Natural killer cell (primary cell): Measurements from ENCODE around the gene CYTH1. TPM values are rescaled to one million over a fixed set of nuclear protein-coding genes. Genes with fewer than 3 reads are reported as not detected.
A peak's percentile ranks its signal among the peaks of the same experiment; 100 is the strongest.

Experiments used
- ATAC-seq, 3 donors: fragments of 150-1000 bp in 2 of 3; fragments of 200-7000 bp in 1 of 3; cut with Tn5 transposase; 1 replicate in 1 of 3; 2 replicates in 2 of 3; pipeline ENCODE4 v1.10.0; 2021; ENCODE audit warnings: mild to moderate bottlenecking in 2 of 3, moderate library complexity in 2 of 3
- DNase-seq, 2 donors: peaks; one replicate each; pipeline versions ENCODE4 v3.0.0 to v3.0.0-alpha.2; 2013 to 2021; ENCODE audit warnings: mixed read lengths in 1 of 2
- H3K27ac ChIP-seq: one replicate; pipeline ENCODE4 v1.5.1; 2013; ENCODE audit warnings: mild to moderate bottlenecking, low read length
- H3K27me3 ChIP-seq: one replicate; pipeline ENCODE4 v1.6.1; 2013; ENCODE audit warnings: low read length; ENCODE audit not compliant: control insufficient read depth, insufficient read depth
- H3K36me3 ChIP-seq: one replicate; pipeline ENCODE4 v1.6.1; 2013; ENCODE audit warnings: low read length; ENCODE audit not compliant: control insufficient read depth, insufficient read depth
- H3K4me1 ChIP-seq: one replicate; pipeline ENCODE4 v1.6.1; 2013; ENCODE audit warnings: low read length; ENCODE audit not compliant: control insufficient read depth, insufficient read depth
- H3K4me3 ChIP-seq: one replicate; pipeline ENCODE4 v1.5.1; 2013; ENCODE audit warnings: low read length
- H3K9me3 ChIP-seq: one replicate; pipeline ENCODE4 v1.6.1; 2013; ENCODE audit warnings: low read length; ENCODE audit not compliant: control insufficient read depth, insufficient read depth
- H3K27ac Mint-ChIP-seq, 2 donors: one replicate each; pipeline ENCODE4 v1.8.0; 2022; ENCODE audit warnings: mild to moderate bottlenecking in 2 of 2, mixed read lengths in 2 of 2, moderate library complexity in 1 of 2
- H3K27me3 Mint-ChIP-seq, 2 donors: one replicate each; pipeline ENCODE4 v1.8.0; 2022; ENCODE audit warnings: low read depth in 2 of 2, mixed read lengths in 2 of 2
- H3K36me3 Mint-ChIP-seq: one replicate; pipeline ENCODE4 v1.8.0; 2022; ENCODE audit warnings: mixed read lengths
- H3K4me1 Mint-ChIP-seq, 2 donors: one replicate each; pipeline ENCODE4 v1.8.0; 2022; ENCODE audit warnings: mixed read lengths in 2 of 2
- H3K4me3 Mint-ChIP-seq: one replicate; pipeline ENCODE4 v1.8.0; 2022; ENCODE audit warnings: mild to moderate bottlenecking, moderate library complexity, mixed read lengths
- H3K9me3 Mint-ChIP-seq, 2 donors: one replicate each; pipeline ENCODE4 v1.8.0; 2022; ENCODE audit warnings: mixed read lengths in 2 of 2
- WGBS: methylation state at CpG from one replicate; pipeline ENCODE4 v1.1.7; 2013; ENCODE audit warnings: missing lambda C conversion rate; ENCODE audit not compliant: insufficient coverage; 5-methylcytosine and 5-hydroxymethylcytosine counted together
- intact Hi-C: fragments of 100-400 bp; cut with micrococcal nuclease; formaldehyde crosslinking; loops from one replicate; pipeline ENCODE4 v1.14.2; 2022
- total RNA-seq, 4 donors: library from RNA; stranded (reverse); fragments of 120-200 nt in 1 of 4; gene quantifications; one replicate each; pipeline versions ENCODE4 v1.2.3 to v1.2.4, GENCODE V29; 2013 to 2022
- TF ChIP-seq, protein P1 (sequence below): fragments of 200-600 bp; IDR thresholded peaks from one replicate; pipeline ENCODE4 v1.8.0; 2022; ENCODE audit warnings: antibody characterized with exemption

The CYTH1 gene
- total RNA-seq, 3 donors from 2014 or later (not counting 1 experiment from before 2014, with no cell fraction given) = 437 to 514 (median 457) TPM

DNA sequence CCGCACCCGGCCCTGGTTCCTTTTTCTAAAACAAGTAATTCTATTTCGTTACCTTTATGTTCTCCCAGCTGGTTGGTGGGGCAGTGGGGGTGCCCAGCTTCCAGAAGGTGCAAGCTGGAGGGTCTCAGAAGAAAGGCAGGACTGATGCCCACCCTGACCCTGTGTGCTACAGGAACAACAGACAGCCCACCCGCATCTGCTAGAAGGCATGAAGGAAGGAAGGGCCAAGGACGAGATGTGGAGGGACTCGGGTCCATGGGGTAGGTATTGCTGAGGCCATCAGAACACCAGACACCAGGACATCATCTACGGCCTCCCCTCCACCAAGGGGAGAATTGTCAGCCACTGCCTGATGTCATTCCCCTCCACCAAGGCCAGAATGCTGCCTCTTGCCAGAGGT is 6.4 kb upstream of the CYTH1 start:
- Mint-ChIP-seq H3K4me1 (peaks cover 65 to 72% of the 10 kb centered on the region in 2 donors), H3K36me3 (no peaks in the 10 kb centered on the region), H3K27ac (peak overlapping the region; percentile 48 to 86), H3K4me3 (peak overlapping the region; percentile 57), H3K27me3 (no peaks in the 10 kb centered on the region), H3K9me3 (no peaks in the 10 kb centered on the region)
- no peak for ATAC-seq
- WGBS = over 99% methylated on average over 7 of the region's 7 CpGs
- peaks cover 87% of the 10 kb centered on the region for H3K4me1 ChIP-seq
- TF ChIP-seq, protein P1, sequence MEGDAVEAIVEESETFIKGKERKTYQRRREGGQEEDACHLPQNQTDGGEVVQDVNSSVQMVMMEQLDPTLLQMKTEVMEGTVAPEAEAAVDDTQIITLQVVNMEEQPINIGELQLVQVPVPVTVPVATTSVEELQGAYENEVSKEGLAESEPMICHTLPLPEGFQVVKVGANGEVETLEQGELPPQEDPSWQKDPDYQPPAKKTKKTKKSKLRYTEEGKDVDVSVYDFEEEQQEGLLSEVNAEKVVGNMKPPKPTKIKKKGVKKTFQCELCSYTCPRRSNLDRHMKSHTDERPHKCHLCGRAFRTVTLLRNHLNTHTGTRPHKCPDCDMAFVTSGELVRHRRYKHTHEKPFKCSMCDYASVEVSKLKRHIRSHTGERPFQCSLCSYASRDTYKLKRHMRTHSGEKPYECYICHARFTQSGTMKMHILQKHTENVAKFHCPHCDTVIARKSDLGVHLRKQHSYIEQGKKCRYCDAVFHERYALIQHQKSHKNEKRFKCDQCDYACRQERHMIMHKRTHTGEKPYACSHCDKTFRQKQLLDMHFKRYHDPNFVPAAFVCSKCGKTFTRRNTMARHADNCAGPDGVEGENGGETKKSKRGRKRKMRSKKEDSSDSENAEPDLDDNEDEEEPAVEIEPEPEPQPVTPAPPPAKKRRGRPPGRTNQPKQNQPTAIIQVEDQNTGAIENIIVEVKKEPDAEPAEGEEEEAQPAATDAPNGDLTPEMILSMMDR = no peak
- no peaks in the 10 kb centered on the region for H3K27me3 ChIP-seq
- no peak for DNase-seq
- peak overlapping the region; percentile 43 for H3K27ac ChIP-seq
- H3K36me3 ChIP-seq = peaks cover 5% of the 10 kb centered on the region
- H3K4me3 ChIP-seq = no peak overlapping the region
- no peaks in the 10 kb centered on the region for H3K9me3 ChIP-seq
- intact Hi-C loops = loop anchor here (5.0 kb wide), 1 partner anchor 49 kb away; no protein-coding TSS in a partner anchor

DNA sequence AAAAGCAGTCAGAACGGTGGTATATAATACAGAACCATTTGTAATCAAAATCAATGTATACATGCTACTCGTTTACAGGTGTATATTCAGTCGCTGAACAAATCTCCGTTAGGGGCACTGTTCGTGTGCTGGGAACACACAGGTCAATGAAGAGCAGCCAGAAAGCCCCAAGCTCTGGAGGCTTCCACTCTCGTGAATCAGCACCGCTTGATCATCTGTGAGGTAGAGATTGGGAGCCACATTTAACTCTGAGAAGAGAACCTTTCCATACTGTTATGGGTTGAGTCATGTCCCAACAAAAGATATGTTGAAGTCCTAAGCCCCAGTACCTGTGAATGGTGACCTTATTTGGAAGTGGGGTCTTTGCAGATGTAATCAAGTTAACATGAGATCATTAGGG is 5.4 kb upstream of the CYTH1 start:
- ATAC-seq (no peak), DNase-seq (no peak)
- Mint-ChIP-seq H3K27me3 (no peaks in the 10 kb centered on the region), H3K9me3 (no peaks in the 10 kb centered on the region), H3K27ac (peak overlapping the region; percentile 48 to 79), H3K36me3 (no peaks in the 10 kb centered on the region), H3K4me3 (peak overlapping the region; percentile 70), H3K4me1 (peaks cover 59 to 75% of the 10 kb centered on the region in 2 donors)
- Histone ChIP-seq H3K27ac (peak overlapping the region; percentile 5), H3K4me1 (peaks cover 90% of the 10 kb centered on the region), H3K9me3 (no peaks in the 10 kb centered on the region), H3K27me3 (no peaks in the 10 kb centered on the region), H3K4me3 (no peak overlapping the region), H3K36me3 (peaks cover 5% of the 10 kb centered on the region)
- TF ChIP-seq, protein P1 = no peak
- 95% methylated on average over 7 of the region's 7 CpGs for WGBS
- intact Hi-C loops = loop anchor here (5.0 kb wide), 1 partner anchor 50 kb away; no protein-coding TSS in a partner anchor

DNA sequence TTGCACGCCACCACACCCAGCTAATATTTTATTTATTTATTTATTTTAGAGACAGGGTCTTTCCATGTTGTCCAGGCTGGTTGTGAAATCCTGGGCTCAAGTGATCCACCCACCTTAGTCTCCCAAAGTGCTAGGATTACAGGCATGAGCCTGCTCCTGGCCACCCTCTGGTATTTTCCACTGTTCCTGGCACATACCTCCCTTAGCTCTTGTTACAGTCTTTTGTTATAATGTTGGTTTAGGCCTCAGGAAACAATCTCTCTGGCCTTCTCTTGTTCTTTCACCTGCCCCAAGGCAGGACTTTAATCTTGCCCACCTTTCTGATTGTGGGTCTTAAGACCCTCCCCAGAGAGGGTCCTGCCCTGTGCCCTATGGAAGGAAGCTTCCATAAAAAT is 3.6 kb upstream of the CYTH1 start:
- Mint-ChIP-seq H3K27me3 (no peaks in the 10 kb centered on the region), H3K9me3 (no peaks in the 10 kb centered on the region), H3K4me3 (peak overlapping the region; percentile 85), H3K4me1 (peaks cover 48 to 63% of the 10 kb centered on the region in 2 donors), H3K36me3 (no peaks in the 10 kb centered on the region), H3K27ac (peak overlapping the region; percentile 90 to 100)
- TF ChIP-seq, protein P1 = no peak
- Histone ChIP-seq H3K27me3 (no peaks in the 10 kb centered on the region), H3K27ac (peak overlapping the region; percentile 51), H3K36me3 (no peaks in the 10 kb centered on the region), H3K9me3 (no peaks in the 10 kb centered on the region), H3K4me1 (peaks cover 78% of the 10 kb centered on the region), H3K4me3 (no peak overlapping the region)
- DNase-seq (no peak), ATAC-seq (no peak)
- intact Hi-C loops = loop anchor here (5.0 kb wide), 1 partner anchor 52 kb away; no protein-coding TSS in a partner anchor
- no CpG with 5 or more reads among the region's 1 CpG for WGBS
